Measurements from ENCODE around the gene KCND1. TPM values are rescaled to one million over a fixed set of nuclear protein-coding genes. Genes with fewer than 3 reads are reported as not detected.

The KCND1 gene
- 1 to 10 TPM in 3 of 4 donors, under 1 TPM in 1; 0.83 to 1.9 (median 1.1) TPM for total RNA-seq

- WGBS = 29% methylated on average over 15 of the region's 28 CpGs
- TF ChIP-seq POLR2AphosphoS5 (IDR thresholded peaks at IDR 0.05) (no peak), POLR2A (IDR thresholded peaks at IDR 0.05; ENCODE audit: low read depth) (no peak), EP300 (IDR thresholded peaks at IDR 0.05) (no peak), CTCF (IDR thresholded peaks at IDR 0.05) (no peak)
- Histone ChIP-seq H3K27ac (replicated peaks in 1 of 4) (peak within 1 kb of the TSS; percentile 30 to 63 (median 50)), H3K9me3 (no peaks in the 10 kb centered on the region), H3K36me3 (peaks cover 0 to 27% (median 23%) of the 10 kb centered on the region in 4 donors), H3K4me1 (peaks cover 0 to 16% (median 15%) of the 10 kb centered on the region in 4 donors), H3K27me3 (no peaks in the 10 kb centered on the region), H3K4me3 (peak within 1 kb of the TSS; percentile 35 to 55 (median 42))
- intact Hi-C loops (cut with DNase I) = no loop called here
- DNase-seq (ENCODE audit: extremely low spot score) = no peak
These were observed at the start of gene KCND1 for GRCh38 chrX:48971249-48972219. TSS of gene KCND1 (minus strand) at chrX:48971844. CDS start at chrX:48970271, 1,573 bp downstream.

- no peaks in the 10 kb centered on the region for H3K9me3 ChIP-seq
- H3K27me3 ChIP-seq = no peaks in the 10 kb centered on the region
- DNase-seq (ENCODE audit: extremely low spot score) = no peak
- no peak overlapping the region for H3K27ac ChIP-seq (replicated peaks in 1 of 4)
- peaks cover 0 to 5% (median 0%) of the 10 kb centered on the region in 4 donors for H3K36me3 ChIP-seq
- WGBS = 83% methylated on average over 7 of the region's 7 CpGs
- H3K4me1 ChIP-seq = no peaks in the 10 kb centered on the region
- H3K4me3 ChIP-seq = no peak overlapping the region
- TF ChIP-seq POLR2A (IDR thresholded peaks at IDR 0.05; ENCODE audit: low read depth) = no peak
- TF ChIP-seq CTCF (IDR thresholded peaks at IDR 0.05) = no peak
- TF ChIP-seq EP300 (IDR thresholded peaks at IDR 0.05) = no peak
- TF ChIP-seq POLR2AphosphoS5 (IDR thresholded peaks at IDR 0.05) = no peak
- intact Hi-C loops (cut with DNase I) = no loop called here
These were observed 48.1 kb upstream of the KCND1 start for GRCh38 chrX:49019599-49020249.

GRCh38 chrX:49019050-49019449 lies 47.4 kb upstream of the KCND1 start:
- H3K27ac ChIP-seq (replicated peaks in 1 of 4) = no peak overlapping the region
- 82% methylated on average over 2 of the region's 2 CpGs for WGBS
- intact Hi-C loops (cut with DNase I) = no loop called here

GRCh38 chrX:49003696-49004095 lies 32.1 kb upstream of the KCND1 start:
- no peaks in the 10 kb centered on the region for H3K27me3 ChIP-seq
- intact Hi-C loops (cut with DNase I) = no loop called here
- TF ChIP-seq EP300 (IDR thresholded peaks at IDR 0.05) (no peak), POLR2AphosphoS5 (IDR thresholded peaks at IDR 0.05) (no peak), CTCF (IDR thresholded peaks at IDR 0.05) (no peak), POLR2A (IDR thresholded peaks at IDR 0.05; ENCODE audit: low read depth) (no peak)

More at GRCh38 chrX:49019050-49019449, 47.4 kb upstream of the KCND1 start:
- Histone ChIP-seq H3K4me1 (no peaks in the 10 kb centered on the region), H3K36me3 (no peaks in the 10 kb centered on the region), H3K27me3 (no peaks in the 10 kb centered on the region), H3K9me3 (no peaks in the 10 kb centered on the region), H3K4me3 (no peak overlapping the region)
- TF ChIP-seq CTCF (IDR thresholded peaks at IDR 0.05) = no peak
- TF ChIP-seq POLR2A (IDR thresholded peaks at IDR 0.05; ENCODE audit: low read depth) = no peak
- TF ChIP-seq EP300 (IDR thresholded peaks at IDR 0.05) = no peak
- no peak for TF ChIP-seq POLR2AphosphoS5 (IDR thresholded peaks at IDR 0.05)
- DNase-seq (ENCODE audit: extremely low spot score) = no peak

More at GRCh38 chrX:49003696-49004095, 32.1 kb upstream of the KCND1 start:
- no peaks in the 10 kb centered on the region for H3K9me3 ChIP-seq
- no peak for DNase-seq (ENCODE audit: extremely low spot score)
- H3K36me3 ChIP-seq = peaks cover 0 to 7% (median 3%) of the 10 kb centered on the region in 4 donors
- no peak overlapping the region for H3K27ac ChIP-seq (replicated peaks in 1 of 4)
- WGBS = 75% methylated on average over 5 of the region's 5 CpGs
- H3K4me3 ChIP-seq = no peak overlapping the region
- peaks cover 7 to 17% (median 11%) of the 10 kb centered on the region in 4 donors for H3K4me1 ChIP-seq
